HG03196 (cell line): ENCODE measurements around the gene PALLD.

Source experiments
- ATAC-seq: cut with Tn5 transposase; IDR thresholded peaks from one replicate; pipeline ENCODE4 v1.9.1; 2021; ENCODE audit not compliant: unreplicated experiment

The PALLD gene

DNA sequence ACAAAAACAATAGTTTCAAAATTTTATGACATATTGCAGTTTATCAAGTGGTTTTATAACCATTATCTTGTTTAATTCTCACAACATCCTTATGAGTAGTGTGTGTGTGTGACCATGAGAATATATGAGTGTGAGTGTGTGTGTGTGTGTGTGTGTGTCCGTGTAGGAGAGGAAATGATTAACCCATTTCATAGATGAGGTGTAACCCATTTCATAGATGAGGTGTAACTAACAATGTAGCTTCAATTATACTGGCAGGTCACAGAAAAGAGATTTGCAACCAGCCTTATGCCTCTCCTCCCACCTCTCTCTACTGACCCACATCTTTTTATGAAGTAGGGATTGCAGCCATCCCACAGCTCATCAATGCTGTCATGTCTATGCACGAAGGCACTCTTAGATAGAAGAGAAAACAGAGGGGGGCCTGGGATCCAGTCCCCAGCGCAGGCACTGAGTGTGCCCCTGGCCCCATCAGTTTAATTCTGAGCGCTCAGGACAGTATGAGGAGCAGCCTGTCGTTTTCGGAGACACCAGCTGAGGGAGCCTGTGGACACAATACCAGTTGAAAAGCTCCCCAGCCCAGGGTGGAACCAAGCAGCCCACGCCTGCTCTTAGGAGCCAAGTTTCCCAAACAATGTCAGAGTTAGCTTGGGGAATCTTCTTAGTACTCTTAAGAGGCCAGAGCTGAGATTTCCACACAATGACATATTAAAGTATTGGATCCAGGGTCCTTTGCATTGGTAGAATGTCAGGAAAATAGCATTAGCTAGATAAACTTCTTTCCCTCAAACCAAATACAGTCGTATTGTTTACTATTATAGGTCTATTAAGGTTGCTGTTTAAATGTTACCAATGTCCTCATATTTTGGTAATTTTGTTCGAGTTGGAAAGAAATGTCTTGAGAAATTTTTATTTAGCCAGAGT is 88.6 kb downstream of the PALLD start:
- peak; percentile 81 for ATAC-seq

DNA sequence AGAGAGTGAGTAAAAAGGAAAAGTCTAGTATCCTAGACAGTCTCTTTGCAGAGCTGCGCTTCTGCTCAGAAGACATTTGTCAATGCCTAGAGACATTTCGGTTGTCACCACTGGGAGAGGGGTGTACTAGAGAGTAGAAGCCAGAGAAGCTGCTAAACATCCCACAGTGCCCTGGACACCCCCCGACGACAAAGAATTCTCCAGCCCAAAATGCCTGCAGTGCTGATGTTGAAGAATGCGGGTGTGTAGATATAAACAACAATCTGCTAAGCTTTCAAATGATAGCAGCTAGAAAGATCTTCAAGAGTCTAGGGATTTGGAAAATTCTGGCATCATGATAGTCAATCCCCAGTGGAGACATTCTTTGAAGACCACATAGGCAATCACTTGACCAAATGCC is 90.1 kb downstream of the PALLD start:
- no peak for ATAC-seq

- ATAC-seq, result no peak
Measured at GRCh38 chr4:168587411-168588125, 90.7 kb downstream of the PALLD start.

DNA sequence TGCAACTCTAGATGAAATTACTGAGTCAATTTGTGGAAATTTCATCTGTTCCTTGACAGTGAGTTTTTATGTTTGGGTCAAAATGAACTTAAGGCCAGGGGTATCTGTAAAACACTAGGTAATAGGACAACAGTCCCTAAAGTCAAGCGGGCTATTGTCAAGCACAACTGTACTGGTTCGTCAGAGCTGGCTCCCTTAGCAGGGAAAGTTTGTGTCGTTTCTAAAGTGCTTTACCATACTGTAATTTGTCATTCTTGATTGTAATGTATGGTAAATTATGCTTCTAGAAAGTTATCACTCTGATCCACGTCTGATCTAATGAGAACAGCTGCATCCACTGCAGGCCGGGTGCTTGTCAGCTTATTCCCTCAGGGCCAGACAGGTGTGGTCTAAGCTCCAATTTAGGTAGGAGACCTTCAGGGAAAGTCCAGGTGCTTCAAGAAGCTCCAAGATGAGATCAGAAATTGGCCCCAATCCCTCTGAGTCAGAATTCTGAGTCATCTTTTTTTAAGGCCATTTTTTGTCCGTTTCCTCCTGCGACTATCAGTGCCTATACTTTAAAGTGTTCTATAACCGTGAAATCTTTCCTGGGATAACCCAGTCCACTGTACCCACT is 92.2 kb downstream of the PALLD start:
- no peak for ATAC-seq

GRCh38 chr4:168592676-168593075 is 95.8 kb downstream of the PALLD start:
- no peak for ATAC-seq

DNA sequence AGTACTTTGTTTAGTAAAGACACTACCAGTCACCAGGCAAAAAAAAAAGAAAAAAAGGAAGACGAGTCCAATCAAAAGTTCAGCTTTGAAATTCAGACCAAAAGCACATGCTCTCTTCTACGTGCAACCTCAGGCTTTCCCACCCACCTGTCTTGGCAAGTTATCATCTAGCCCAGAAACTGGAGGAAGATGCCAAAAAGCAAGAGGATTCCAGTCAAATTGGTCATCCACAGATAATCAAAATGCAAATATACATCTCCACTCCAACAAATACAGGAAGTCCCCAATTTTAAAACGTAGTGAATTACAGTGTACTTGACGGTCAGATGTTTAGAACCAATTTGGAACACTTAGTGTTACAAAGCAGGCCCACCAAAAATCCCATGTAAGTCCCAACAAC is 96.5 kb downstream of the PALLD start:
- no peak for ATAC-seq

GRCh38 chr4:168594121-168594520 is 97.3 kb downstream of the PALLD start:
- no peak for ATAC-seq

DNA sequence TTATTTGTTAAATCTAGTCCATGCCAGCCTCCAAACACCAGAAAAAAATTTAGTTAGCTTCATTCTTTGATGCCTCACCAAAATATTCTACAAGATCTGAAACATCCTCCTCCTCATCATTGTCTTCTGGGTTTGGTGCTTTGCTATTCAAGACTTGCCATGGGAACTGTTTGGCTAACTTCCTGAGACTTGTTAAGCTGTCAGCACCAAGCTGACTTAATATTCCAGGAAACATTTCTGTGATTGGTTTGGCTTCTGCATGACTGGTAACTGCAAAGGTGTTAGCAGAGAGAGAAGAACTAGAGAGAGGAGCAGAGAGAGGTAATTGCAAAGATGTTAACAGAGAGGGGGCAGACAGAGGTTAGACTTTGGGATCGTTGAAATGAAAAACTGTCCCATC is 101.3 kb downstream of the PALLD start:
- ATAC-seq, result no peak

- no peak for ATAC-seq
Measured at GRCh38 chr4:168600796-168601583, 104.1 kb downstream of the PALLD start.

GRCh38 chr4:168601899-168602298 is 105.0 kb downstream of the PALLD start:
- ATAC-seq, result no peak

GRCh38 chr4:168604496-168605373 is 107.9 kb downstream of the PALLD start:
- no peak for ATAC-seq

DNA sequence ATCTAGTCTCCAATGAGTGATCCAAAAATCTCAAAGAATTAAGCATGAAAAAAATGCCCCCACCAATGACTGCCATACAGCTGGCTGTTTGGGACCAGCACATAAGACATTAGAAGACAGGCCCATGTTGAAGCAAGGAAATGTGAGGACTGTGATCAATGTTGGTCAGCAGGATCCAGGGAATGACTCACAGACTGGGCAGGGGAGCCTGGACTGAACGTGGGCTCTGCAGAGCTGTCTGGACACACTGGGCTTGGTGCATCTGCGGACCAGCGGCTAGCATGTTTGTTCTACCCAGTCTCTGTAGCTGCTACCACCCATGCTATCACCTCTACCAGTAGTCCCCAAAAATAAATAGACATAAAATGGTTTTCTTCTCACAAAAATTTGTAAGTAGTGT is 108.6 kb downstream of the PALLD start:
- ATAC-seq, result no peak

DNA sequence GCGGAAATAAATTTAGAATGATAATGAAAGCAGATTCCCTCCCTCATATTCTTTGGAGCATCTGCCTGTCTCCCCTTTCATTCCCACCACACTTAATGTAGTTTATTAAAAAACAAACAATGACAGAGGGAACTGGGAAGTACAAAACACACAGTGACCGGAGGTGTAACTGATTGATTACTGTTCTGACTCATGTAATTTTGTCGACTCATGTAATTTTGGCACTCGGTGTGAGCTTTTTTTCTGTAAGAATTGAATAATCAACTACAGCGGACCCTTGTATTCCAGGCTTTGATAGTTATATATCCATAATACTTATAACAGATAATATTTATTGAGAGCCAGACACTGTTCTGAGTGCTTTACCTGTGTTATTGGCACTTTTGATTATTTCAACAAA is 110.4 kb downstream of the PALLD start:
- no peak for ATAC-seq

DNA sequence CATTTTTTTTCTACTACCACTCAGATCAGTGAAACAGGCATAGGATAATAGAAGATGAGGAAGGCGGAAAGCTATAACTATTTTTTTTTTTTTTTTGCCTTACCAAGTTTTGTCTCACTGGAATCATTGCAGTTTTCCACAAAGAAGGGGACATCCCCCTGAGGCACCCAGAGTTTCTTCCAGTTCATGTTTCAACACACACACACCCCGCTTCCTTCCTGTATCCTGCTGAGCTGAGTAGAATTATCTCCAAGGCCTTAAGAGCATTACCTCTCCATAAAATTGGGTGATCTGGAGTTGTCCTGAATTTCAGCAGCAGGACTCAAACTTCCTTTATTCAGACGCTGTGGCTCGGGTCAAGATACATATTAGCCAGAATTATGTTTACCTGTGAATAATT is 111.9 kb downstream of the PALLD start:
- ATAC-seq, result no peak

DNA sequence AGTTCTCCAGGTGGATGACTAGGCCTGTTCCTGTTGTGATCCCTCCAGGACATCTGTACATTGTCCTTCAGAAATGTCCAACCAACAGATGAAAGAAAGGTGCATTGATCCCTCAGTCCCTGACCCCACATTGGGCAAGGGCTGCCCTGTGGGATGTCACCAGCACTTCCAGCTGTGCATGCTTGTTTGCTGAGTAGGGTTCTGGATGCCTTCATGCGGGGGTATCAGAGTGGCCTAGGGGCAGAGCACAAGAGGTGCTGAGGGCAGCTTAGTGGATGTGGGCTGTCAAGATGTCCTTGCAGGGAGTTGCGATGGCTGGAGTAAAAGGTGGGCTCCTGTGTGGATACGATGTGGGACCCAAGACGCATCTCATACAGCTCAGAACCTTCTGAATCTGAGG is 112.5 kb downstream of the PALLD start:
- ATAC-seq, result no peak

DNA sequence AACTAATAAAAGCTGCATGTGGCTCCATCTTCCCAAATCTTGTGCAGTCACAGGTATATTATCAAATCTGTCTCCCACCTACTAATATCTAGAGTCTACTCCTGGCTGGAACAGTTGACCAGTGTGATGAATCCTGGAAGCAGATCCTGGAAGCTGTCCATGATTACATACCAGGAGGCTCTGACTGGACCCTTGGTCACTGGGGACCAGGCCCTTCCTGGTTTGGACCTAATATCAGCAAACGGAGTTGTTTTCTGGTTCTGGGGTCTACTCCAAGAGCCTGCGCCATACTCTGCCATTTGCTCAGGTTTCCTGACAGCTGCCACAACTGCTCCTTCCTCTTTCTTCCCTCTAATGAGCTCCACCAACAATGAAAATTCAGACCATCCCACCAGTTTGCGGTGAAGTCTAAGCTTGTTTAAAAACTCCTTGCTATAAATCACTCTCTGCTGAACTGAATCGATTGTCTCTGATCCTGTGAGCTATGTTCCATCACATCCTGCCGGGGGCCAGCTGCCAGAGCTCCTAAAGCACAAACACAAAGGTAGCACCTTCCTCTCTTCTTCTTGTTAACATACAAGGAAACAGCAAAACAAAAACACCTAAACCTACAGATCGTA is 114.2 kb downstream of the PALLD start:
- no peak for ATAC-seq

GRCh38 chr4:168612450-168613135 is 115.7 kb downstream of the PALLD start:
- no peak for ATAC-seq

DNA sequence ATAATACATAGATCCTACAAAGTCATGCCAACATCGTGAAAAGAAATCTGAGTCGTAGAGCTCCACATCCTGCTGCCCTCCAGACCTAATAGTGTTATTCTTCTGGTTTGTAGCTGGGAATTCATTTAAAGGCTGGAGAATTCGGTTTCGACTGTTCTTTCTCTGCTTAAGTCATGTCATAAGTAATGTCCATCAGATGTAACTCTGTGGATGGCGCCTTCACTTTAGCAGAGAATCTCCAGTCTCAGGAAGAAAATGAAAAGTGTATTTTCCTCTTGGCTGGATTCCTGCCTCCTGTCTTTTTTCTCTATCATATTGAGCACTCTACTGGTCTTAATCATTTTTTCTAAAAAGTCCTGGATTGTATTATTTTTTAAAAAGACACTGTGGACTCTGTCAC is 117.0 kb downstream of the PALLD start:
- no peak for ATAC-seq
